ENCODE results near the gene INPP5A. TPM values are rescaled to one million over a fixed set of nuclear protein-coding genes. Genes with fewer than 3 reads are reported as not detected.

Gene INPP5A
- total and polyA plus RNA-seq, 2 of the 13 experiments (the other 11 are each of a cell fraction or from before 2014, with no cell fraction given): 17.5 to 37.9 TPM

- ChIA-PET POLR2A (no interaction called here), CTCF (ENCODE audit: low intra/inter-chr PET ratio, low total read pairs) (no interaction called here)
- Histone ChIP-seq H4K20me1 (ENCODE audit: insufficient read depth, low read length) (no peaks in the 10 kb centered on the region; the same call in 1 of the 2 replicates), H3K9me3 (ENCODE audit: low read length) (no peaks in the 10 kb centered on the region), H3K27ac (ENCODE audit: extremely low read length, insufficient read depth, low read length) (no peak overlapping the region), H3K27me3 (ENCODE audit: control insufficient read depth in 1 of 2, insufficient read depth in 2 of 2, low read length in 2 of 2) (no peaks in the 10 kb centered on the region; a peak in 1 of 5 replicates), H3K79me2 (ENCODE audit: insufficient read depth, low read length) (peaks cover 5% of the 10 kb centered on the region), H3K4me2 (ENCODE audit: low read depth, low read length) (no peak overlapping the region), H2AFZ (ENCODE audit: low read length) (no peak overlapping the region), H3K36me3 (replicated peaks in 1 of 2; ENCODE audit: control insufficient read depth in 1 of 2, insufficient read depth in 2 of 2, low read length in 2 of 2) (no peaks in the 10 kb centered on the region), H3K4me3 (replicated peaks in 1 of 3; ENCODE audit: insufficient read depth in 1 of 3, low read depth in 2 of 3, low read length in 3 of 3) (no peak overlapping the region), H3K9ac (ENCODE audit: insufficient read depth, low read depth, low read length) (no peak overlapping the region), H3K4me1 (ENCODE audit: insufficient read depth, low read length) (no peaks in the 10 kb centered on the region)
- no peak for ATAC-seq
- no peak for DNase-seq (ENCODE audit: low spot score)
- WGBS (ENCODE audit: low lambda C conversion rate): 95% methylated on average over 22 of the region's 22 CpGs
- no TSS peak for BruUV-seq (replicated peaks)
- intact Hi-C loops (cut with micrococcal nuclease; ENCODE audit: unreplicated experiment) (no loop called here), in situ Hi-C loops (cut with HindIII; ENCODE audit: extremely low pct_ligation_motif_present, low pct_unique_long_range_greater_than_20kb) (loop anchor here (5.0 to 10.0 kb wide), 2 partner anchors 172 to 250 kb away; no protein-coding TSS in a partner anchor)
- FAIRE-seq: no peak
- TF ChIP-seq ZNF33B (CRISPR knock-in tag; IDR thresholded peaks at IDR 0.05) (no peak), ZNF768 (CRISPR knock-in tag; IDR thresholded peaks at IDR 0.05) (no peak), POLR2AphosphoS5 (IDR thresholded peaks at IDR 0.05; ENCODE audit: low read depth, low read length) (no peak), ZBTB42 (CRISPR knock-in tag; IDR thresholded peaks at IDR 0.05) (no peak), STAT5B (CRISPR knock-in tag; IDR thresholded peaks at IDR 0.05) (no peak), FOXA1 (IDR thresholded peaks at IDR 0.05) (no peak), FOXA1 (CRISPR knock-in tag; IDR thresholded peaks at IDR 0.05) (no peak), MZF1 (CRISPR knock-in tag; IDR thresholded peaks at IDR 0.05; ENCODE audit: borderline replicate concordance) (no peak), PATZ1 (CRISPR knock-in tag; IDR thresholded peaks at IDR 0.05) (no peak), NRL (CRISPR knock-in tag; IDR thresholded peaks at IDR 0.05; ENCODE audit: borderline replicate concordance) (no peak)
- TF ChIP-seq, protein P1, sequence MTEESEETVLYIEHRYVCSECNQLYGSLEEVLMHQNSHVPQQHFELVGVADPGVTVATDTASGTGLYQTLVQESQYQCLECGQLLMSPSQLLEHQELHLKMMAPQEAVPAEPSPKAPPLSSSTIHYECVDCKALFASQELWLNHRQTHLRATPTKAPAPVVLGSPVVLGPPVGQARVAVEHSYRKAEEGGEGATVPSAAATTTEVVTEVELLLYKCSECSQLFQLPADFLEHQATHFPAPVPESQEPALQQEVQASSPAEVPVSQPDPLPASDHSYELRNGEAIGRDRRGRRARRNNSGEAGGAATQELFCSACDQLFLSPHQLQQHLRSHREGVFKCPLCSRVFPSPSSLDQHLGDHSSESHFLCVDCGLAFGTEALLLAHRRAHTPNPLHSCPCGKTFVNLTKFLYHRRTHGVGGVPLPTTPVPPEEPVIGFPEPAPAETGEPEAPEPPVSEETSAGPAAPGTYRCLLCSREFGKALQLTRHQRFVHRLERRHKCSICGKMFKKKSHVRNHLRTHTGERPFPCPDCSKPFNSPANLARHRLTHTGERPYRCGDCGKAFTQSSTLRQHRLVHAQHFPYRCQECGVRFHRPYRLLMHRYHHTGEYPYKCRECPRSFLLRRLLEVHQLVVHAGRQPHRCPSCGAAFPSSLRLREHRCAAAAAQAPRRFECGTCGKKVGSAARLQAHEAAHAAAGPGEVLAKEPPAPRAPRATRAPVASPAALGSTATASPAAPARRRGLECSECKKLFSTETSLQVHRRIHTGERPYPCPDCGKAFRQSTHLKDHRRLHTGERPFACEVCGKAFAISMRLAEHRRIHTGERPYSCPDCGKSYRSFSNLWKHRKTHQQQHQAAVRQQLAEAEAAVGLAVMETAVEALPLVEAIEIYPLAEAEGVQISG (CRISPR knock-in tag; IDR thresholded peaks at IDR 0.05): no peak
- TF ChIP-seq, protein P2, sequence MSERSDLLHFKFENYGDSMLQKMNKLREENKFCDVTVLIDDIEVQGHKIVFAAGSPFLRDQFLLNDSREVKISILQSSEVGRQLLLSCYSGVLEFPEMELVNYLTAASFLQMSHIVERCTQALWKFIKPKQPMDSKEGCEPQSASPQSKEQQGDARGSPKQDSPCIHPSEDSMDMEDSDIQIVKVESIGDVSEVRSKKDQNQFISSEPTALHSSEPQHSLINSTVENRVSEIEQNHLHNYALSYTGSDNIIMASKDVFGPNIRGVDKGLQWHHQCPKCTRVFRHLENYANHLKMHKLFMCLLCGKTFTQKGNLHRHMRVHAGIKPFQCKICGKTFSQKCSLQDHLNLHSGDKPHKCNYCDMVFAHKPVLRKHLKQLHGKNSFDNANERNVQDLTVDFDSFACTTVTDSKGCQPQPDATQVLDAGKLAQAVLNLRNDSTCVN (CRISPR knock-in tag; IDR thresholded peaks at IDR 0.05; ENCODE audit: borderline replicate concordance): no peak
Measured at GRCh38 chr10:132634241-132634946, 96.8 kb downstream of the INPP5A start.

Data from HepG2 (cell line).